ENCODE data around the gene FAHD2A. TPM values are rescaled to one million over a fixed set of nuclear protein-coding genes. Genes with fewer than 3 reads are reported as not detected.

FAHD2A gene
- total and polyA plus RNA-seq, 5 donors from 2014 or later: 9.1 to 24.1 (median 15.6) TPM

GRCh38 chr2:95372216-95372829 lies 30.2 kb upstream of the FAHD2A start:
- Histone ChIP-seq H3K4me1 (ENCODE audit: control insufficient read depth, insufficient read depth, low read length, poor library complexity, severe bottlenecking) (no peaks in the 10 kb centered on the region), H3K4me3 (ENCODE audit: low read depth, low read length) (no peak overlapping the region), H3K27me3 (ENCODE audit: control insufficient read depth, insufficient read depth, low read length) (no peaks in the 10 kb centered on the region), H3K9me3 (ENCODE audit: control insufficient read depth in 2 of 2, low read length in 2 of 2) (no peaks in the 10 kb centered on the region), H3K36me3 (ENCODE audit: control insufficient read depth, insufficient read depth, low read length) (no peaks in the 10 kb centered on the region), H3K27ac (ENCODE audit: insufficient read depth, low read length, poor library complexity, severe bottlenecking) (no peak overlapping the region)
- peaks cover 13% of the 10 kb centered on the region for H3K27me3 Mint-ChIP-seq
- H3K27ac Mint-ChIP-seq: no peak overlapping the region
- DNase-seq (no peak), ATAC-seq (ENCODE audit: low read depth in 2 of 2) (no peak)
- no peaks in the 10 kb centered on the region for H3K36me3 Mint-ChIP-seq
- peaks cover 0 to 7% (median 3%) of the 10 kb centered on the region in 7 donors for H3K9me3 Mint-ChIP-seq
- H3K4me3 Mint-ChIP-seq: no peak overlapping the region
- peaks cover 0 to 2% (median 0%) of the 10 kb centered on the region in 4 donors for H3K4me1 Mint-ChIP-seq

- no peaks in the 10 kb centered on the region for H3K4me1 ChIP-seq (ENCODE audit: control insufficient read depth, insufficient read depth, low read length, poor library complexity, severe bottlenecking)
- H3K27me3 ChIP-seq (ENCODE audit: control insufficient read depth, insufficient read depth, low read length): no peaks in the 10 kb centered on the region
- no peak for ATAC-seq (ENCODE audit: low read depth in 2 of 2)
- no peak overlapping the region for H3K4me3 ChIP-seq (ENCODE audit: low read depth, low read length)
- no peak overlapping the region for H3K27ac Mint-ChIP-seq
- DNase-seq: no peak
- H3K4me3 Mint-ChIP-seq: no peak overlapping the region
- peaks cover 0 to 2% (median 0%) of the 10 kb centered on the region in 4 donors for H3K4me1 Mint-ChIP-seq
- H3K27me3 Mint-ChIP-seq: peaks cover 13% of the 10 kb centered on the region
- H3K9me3 Mint-ChIP-seq: peaks cover 0 to 7% (median 3%) of the 10 kb centered on the region in 7 donors
- no peaks in the 10 kb centered on the region for H3K36me3 Mint-ChIP-seq
- no peaks in the 10 kb centered on the region for H3K36me3 ChIP-seq (ENCODE audit: control insufficient read depth, insufficient read depth, low read length)
- no peak overlapping the region for H3K27ac ChIP-seq (ENCODE audit: insufficient read depth, low read length, poor library complexity, severe bottlenecking)
- no peaks in the 10 kb centered on the region for H3K9me3 ChIP-seq (ENCODE audit: control insufficient read depth in 2 of 2, low read length in 2 of 2)
Measured at GRCh38 chr2:95372845-95373244, 29.7 kb upstream of the FAHD2A start.

- Mint-ChIP-seq H3K27ac (no peak overlapping the region), H3K9me3 (peaks cover 0 to 7% (median 3%) of the 10 kb centered on the region in 7 donors), H3K27me3 (peaks cover 13% of the 10 kb centered on the region), H3K4me3 (no peak overlapping the region), H3K4me1 (peaks cover 0 to 2% (median 0%) of the 10 kb centered on the region in 4 donors), H3K36me3 (no peaks in the 10 kb centered on the region)
- H3K9me3 ChIP-seq (ENCODE audit: control insufficient read depth in 2 of 2, low read length in 2 of 2): no peaks in the 10 kb centered on the region
- no peak overlapping the region for H3K27ac ChIP-seq (ENCODE audit: insufficient read depth, low read length, poor library complexity, severe bottlenecking)
- H3K27me3 ChIP-seq (ENCODE audit: control insufficient read depth, insufficient read depth, low read length): no peaks in the 10 kb centered on the region
- DNase-seq: no peak
- H3K4me1 ChIP-seq (ENCODE audit: control insufficient read depth, insufficient read depth, low read length, poor library complexity, severe bottlenecking): no peaks in the 10 kb centered on the region
- no peaks in the 10 kb centered on the region for H3K36me3 ChIP-seq (ENCODE audit: control insufficient read depth, insufficient read depth, low read length)
- no peak overlapping the region for H3K4me3 ChIP-seq (ENCODE audit: low read depth, low read length)
- no peak for ATAC-seq (ENCODE audit: low read depth in 2 of 2)
Measured at GRCh38 chr2:95374029-95374428, 28.5 kb upstream of the FAHD2A start.

GRCh38 chr2:95374451-95374920 lies 28.0 kb upstream of the FAHD2A start:
- Mint-ChIP-seq H3K9me3 (peaks cover 0 to 7% (median 3%) of the 10 kb centered on the region in 7 donors), H3K27ac (no peak overlapping the region)

GRCh38 chr2:95374921-95375471 lies 27.5 kb upstream of the FAHD2A start:
- no peaks in the 10 kb centered on the region for H3K9me3 ChIP-seq (ENCODE audit: control insufficient read depth in 2 of 2, low read length in 2 of 2)
- no peak for DNase-seq
- ATAC-seq (ENCODE audit: low read depth in 2 of 2): no peak
- no peak overlapping the region for H3K27ac ChIP-seq (ENCODE audit: insufficient read depth, low read length, poor library complexity, severe bottlenecking)
- Mint-ChIP-seq H3K27me3 (peaks cover 11% of the 10 kb centered on the region), H3K36me3 (no peaks in the 10 kb centered on the region), H3K4me1 (peaks cover 0 to 2% (median 0%) of the 10 kb centered on the region in 4 donors), H3K9me3 (peaks cover 0 to 7% (median 3%) of the 10 kb centered on the region in 7 donors), H3K4me3 (no peak overlapping the region), H3K27ac (no peak overlapping the region)
- no peaks in the 10 kb centered on the region for H3K4me1 ChIP-seq (ENCODE audit: control insufficient read depth, insufficient read depth, low read length, poor library complexity, severe bottlenecking)
- no peaks in the 10 kb centered on the region for H3K27me3 ChIP-seq (ENCODE audit: control insufficient read depth, insufficient read depth, low read length)
- no peak overlapping the region for H3K4me3 ChIP-seq (ENCODE audit: low read depth, low read length)
- H3K36me3 ChIP-seq (ENCODE audit: control insufficient read depth, insufficient read depth, low read length): no peaks in the 10 kb centered on the region

More at GRCh38 chr2:95374451-95374920, 28.0 kb upstream of the FAHD2A start:
- Mint-ChIP-seq H3K4me1 (peaks cover 0 to 2% (median 0%) of the 10 kb centered on the region in 4 donors), H3K27me3 (peaks cover 13% of the 10 kb centered on the region), H3K4me3 (no peak overlapping the region), H3K36me3 (no peaks in the 10 kb centered on the region)
- Histone ChIP-seq H3K4me3 (ENCODE audit: low read depth, low read length) (no peak overlapping the region), H3K27me3 (ENCODE audit: control insufficient read depth, insufficient read depth, low read length) (no peaks in the 10 kb centered on the region), H3K4me1 (ENCODE audit: control insufficient read depth, insufficient read depth, low read length, poor library complexity, severe bottlenecking) (no peaks in the 10 kb centered on the region), H3K9me3 (ENCODE audit: control insufficient read depth in 2 of 2, low read length in 2 of 2) (no peaks in the 10 kb centered on the region), H3K36me3 (ENCODE audit: control insufficient read depth, insufficient read depth, low read length) (no peaks in the 10 kb centered on the region), H3K27ac (ENCODE audit: insufficient read depth, low read length, poor library complexity, severe bottlenecking) (no peak overlapping the region)
- ATAC-seq (ENCODE audit: low read depth in 2 of 2) (no peak), DNase-seq (no peak)

- Mint-ChIP-seq H3K27me3 (peaks cover 6% of the 10 kb centered on the region), H3K4me3 (no peak overlapping the region)
Measured at GRCh38 chr2:95375532-95376150, 26.9 kb upstream of the FAHD2A start.

GRCh38 chr2:95376311-95377215 lies 25.9 kb upstream of the FAHD2A start:
- no peak overlapping the region for H3K27ac ChIP-seq (ENCODE audit: insufficient read depth, low read length, poor library complexity, severe bottlenecking)
- Mint-ChIP-seq H3K4me3 (no peak overlapping the region), H3K27ac (no peak overlapping the region), H3K9me3 (peaks cover 0 to 3% (median 0%) of the 10 kb centered on the region in 7 donors), H3K4me1 (peaks cover 0 to 2% (median 0%) of the 10 kb centered on the region in 4 donors), H3K27me3 (peaks cover 6% of the 10 kb centered on the region), H3K36me3 (no peaks in the 10 kb centered on the region)
- no peak for ATAC-seq (ENCODE audit: low read depth in 2 of 2)
- no peaks in the 10 kb centered on the region for H3K27me3 ChIP-seq (ENCODE audit: control insufficient read depth, insufficient read depth, low read length)
- no peak for DNase-seq
- H3K36me3 ChIP-seq (ENCODE audit: control insufficient read depth, insufficient read depth, low read length): no peaks in the 10 kb centered on the region
- no peak overlapping the region for H3K4me3 ChIP-seq (ENCODE audit: low read depth, low read length)
- H3K4me1 ChIP-seq (ENCODE audit: control insufficient read depth, insufficient read depth, low read length, poor library complexity, severe bottlenecking): no peaks in the 10 kb centered on the region
- H3K9me3 ChIP-seq (ENCODE audit: control insufficient read depth in 2 of 2, low read length in 2 of 2): no peaks in the 10 kb centered on the region

More at GRCh38 chr2:95375532-95376150, 26.9 kb upstream of the FAHD2A start:
- no peak for ATAC-seq (ENCODE audit: low read depth in 2 of 2)
- H3K4me1 ChIP-seq (ENCODE audit: control insufficient read depth, insufficient read depth, low read length, poor library complexity, severe bottlenecking): no peaks in the 10 kb centered on the region
- no peaks in the 10 kb centered on the region for H3K36me3 Mint-ChIP-seq
- H3K9me3 Mint-ChIP-seq: peaks cover 0 to 5% (median 3%) of the 10 kb centered on the region in 7 donors
- no peak for DNase-seq
- peaks cover 0 to 2% (median 0%) of the 10 kb centered on the region in 4 donors for H3K4me1 Mint-ChIP-seq
- H3K36me3 ChIP-seq (ENCODE audit: control insufficient read depth, insufficient read depth, low read length): no peaks in the 10 kb centered on the region
- H3K4me3 ChIP-seq (ENCODE audit: low read depth, low read length): no peak overlapping the region
- H3K9me3 ChIP-seq (ENCODE audit: control insufficient read depth in 2 of 2, low read length in 2 of 2): no peaks in the 10 kb centered on the region
- no peak overlapping the region for H3K27ac Mint-ChIP-seq
- no peaks in the 10 kb centered on the region for H3K27me3 ChIP-seq (ENCODE audit: control insufficient read depth, insufficient read depth, low read length)
- no peak overlapping the region for H3K27ac ChIP-seq (ENCODE audit: insufficient read depth, low read length, poor library complexity, severe bottlenecking)
